ENCODE data around the gene ASCC1. TPM values are rescaled to one million over a fixed set of nuclear protein-coding genes. Genes with fewer than 3 reads are reported as not detected.

ASCC1 gene
- total and polyA plus RNA-seq, 2 experiments from 2014 or later: 25.2 to 30.0 TPM

GRCh38 chr10:72090326-72090725 is 125.8 kb downstream of the ASCC1 start:
- Histone ChIP-seq H3K9ac (no peak overlapping the region), H3K27me3 (replicated peaks; ENCODE audit: insufficient read depth) (peaks cover 47% of the 10 kb centered on the region), H3K4me2 (ENCODE audit: unreplicated experiment) (no peak overlapping the region), H3K9me3 (ENCODE audit: low read depth) (no peaks in the 10 kb centered on the region), H3F3A (ENCODE audit: insufficient read depth) (no peaks in the 10 kb centered on the region), H3K36me3 (ENCODE audit: low read depth) (no peaks in the 10 kb centered on the region), H3K4me1 (ENCODE audit: insufficient read depth) (0 out of 2 replicates have a peak, but pooled peaks cover 5% of the 10 kb centered on the region), H4K20me1 (ENCODE audit: insufficient read depth) (no peaks in the 10 kb centered on the region), H3K79me2 (ENCODE audit: insufficient read depth) (no peaks in the 10 kb centered on the region), H2AFZ (no peak overlapping the region), H3K27ac (no peak overlapping the region), H3K9me2 (ENCODE audit: insufficient read depth) (no peaks in the 10 kb centered on the region), H3K4me3 (no peak overlapping the region)
- in situ Hi-C loops (cut with MboI): no loop called here
- no peak for DNase-seq
- WGBS, 2 experiments (ENCODE audit: low coverage in 1 of 2, low lambda C conversion rate in 2 of 2, missing lambda C conversion rate in 2 of 2): 93 to 97% methylated on average over 3 of the region's 3 CpGs
- TF ChIP-seq EZH2 (IDR thresholded peaks at IDR 0.05; ENCODE audit: insufficient read depth, poor library complexity, severe bottlenecking): no peak
- TF ChIP-seq EZH2phosphoT487 (IDR thresholded peaks at IDR 0.05; ENCODE audit: insufficient read depth, low read depth): no peak

GRCh38 chr10:72089618-72090017 is 126.5 kb downstream of the ASCC1 start:
- Histone ChIP-seq H3K36me3 (ENCODE audit: low read depth) (no peaks in the 10 kb centered on the region), H2AFZ (no peak overlapping the region), H3F3A (ENCODE audit: insufficient read depth) (no peaks in the 10 kb centered on the region), H3K4me1 (ENCODE audit: insufficient read depth) (0 out of 2 replicates have a peak, but pooled peaks cover 5% of the 10 kb centered on the region), H3K27me3 (replicated peaks; ENCODE audit: insufficient read depth) (peaks cover 49% of the 10 kb centered on the region), H3K4me2 (ENCODE audit: unreplicated experiment) (no peak overlapping the region), H3K79me2 (ENCODE audit: insufficient read depth) (no peaks in the 10 kb centered on the region), H3K27ac (no peak overlapping the region), H3K4me3 (no peak overlapping the region), H4K20me1 (ENCODE audit: insufficient read depth) (no peaks in the 10 kb centered on the region), H3K9ac (no peak overlapping the region), H3K9me2 (ENCODE audit: insufficient read depth) (no peaks in the 10 kb centered on the region), H3K9me3 (ENCODE audit: low read depth) (no peaks in the 10 kb centered on the region)
- in situ Hi-C loops (cut with MboI): no loop called here
- 84 to 88% methylated on average over 6 of the region's 6 CpGs for WGBS, 2 experiments (ENCODE audit: low coverage in 1 of 2, low lambda C conversion rate in 2 of 2, missing lambda C conversion rate in 2 of 2)
- DNase-seq: no peak
- TF ChIP-seq EZH2 (IDR thresholded peaks at IDR 0.05; ENCODE audit: insufficient read depth, poor library complexity, severe bottlenecking) (no peak), EZH2phosphoT487 (IDR thresholded peaks at IDR 0.05; ENCODE audit: insufficient read depth, low read depth) (no peak)

- H3K27ac ChIP-seq: no peak overlapping the region
- WGBS, 2 experiments (ENCODE audit: low coverage in 1 of 2, low lambda C conversion rate in 2 of 2, missing lambda C conversion rate in 2 of 2): 48 to 57% methylated on average over 14 of the region's 14 CpGs
These were observed 127.0 kb downstream of the ASCC1 start for GRCh38 chr10:72088889-72089575.

GRCh38 chr10:72087969-72088888 is 127.8 kb downstream of the ASCC1 start, which contains the start of gene SPOCK2:
TSS of gene SPOCK2 (minus strand) at chr10:72088551. CDS start at chr10:72088328, 223 bp downstream.
- DNase-seq: peak; percentile 39
- H3K4me1 ChIP-seq (ENCODE audit: insufficient read depth): 0 out of 2 replicates have a peak, but pooled peaks cover 5% of the 10 kb centered on the region
- H4K20me1 ChIP-seq (ENCODE audit: insufficient read depth): no peaks in the 10 kb centered on the region
- H3K27me3 ChIP-seq (replicated peaks; ENCODE audit: insufficient read depth): peaks cover 51% of the 10 kb centered on the region
- H3K27ac ChIP-seq: no peak within 1 kb of the TSS
- no peak within 1 kb of the TSS for H3K9ac ChIP-seq
- H3K4me3 ChIP-seq: peak within 1 kb of the TSS; percentile 44
- TF ChIP-seq EZH2phosphoT487 (IDR thresholded peaks at IDR 0.05; ENCODE audit: insufficient read depth, low read depth): peak; percentile 71; the same call in 1 of the 2 replicates
- peak; percentile 97 for TF ChIP-seq EZH2 (IDR thresholded peaks at IDR 0.05; ENCODE audit: insufficient read depth, poor library complexity, severe bottlenecking)
- WGBS, 2 experiments (ENCODE audit: low coverage in 1 of 2, low lambda C conversion rate in 2 of 2, missing lambda C conversion rate in 2 of 2): 4 to 6% methylated on average over 54 to 60 of the region's 65 CpGs
- H3K79me2 ChIP-seq (ENCODE audit: insufficient read depth): no peaks in the 10 kb centered on the region
- no peak within 1 kb of the TSS; the same call in 1 of the 2 replicates for H2AFZ ChIP-seq
- H3K4me2 ChIP-seq (ENCODE audit: unreplicated experiment): peak within 1 kb of the TSS; percentile 61
- in situ Hi-C loops (cut with MboI): no loop called here
- no peaks in the 10 kb centered on the region for H3K9me2 ChIP-seq (ENCODE audit: insufficient read depth)
- H3K9me3 ChIP-seq (ENCODE audit: low read depth): no peaks in the 10 kb centered on the region
- H3K36me3 ChIP-seq (ENCODE audit: low read depth): no peaks in the 10 kb centered on the region
- no peaks in the 10 kb centered on the region for H3F3A ChIP-seq (ENCODE audit: insufficient read depth)

More at GRCh38 chr10:72088889-72089575, 127.0 kb downstream of the ASCC1 start:
- Histone ChIP-seq H3K79me2 (ENCODE audit: insufficient read depth) (no peaks in the 10 kb centered on the region), H3K4me3 (no peak overlapping the region), H3K4me1 (ENCODE audit: insufficient read depth) (0 out of 2 replicates have a peak, but pooled peaks cover 5% of the 10 kb centered on the region), H3K9ac (no peak overlapping the region), H3K9me2 (ENCODE audit: insufficient read depth) (no peaks in the 10 kb centered on the region), H3K9me3 (ENCODE audit: low read depth) (no peaks in the 10 kb centered on the region), H3K4me2 (ENCODE audit: unreplicated experiment) (no peak overlapping the region), H3K36me3 (ENCODE audit: low read depth) (no peaks in the 10 kb centered on the region), H4K20me1 (ENCODE audit: insufficient read depth) (no peaks in the 10 kb centered on the region), H3K27me3 (replicated peaks; ENCODE audit: insufficient read depth) (peaks cover 51% of the 10 kb centered on the region), H3F3A (ENCODE audit: insufficient read depth) (no peaks in the 10 kb centered on the region), H2AFZ (no peak overlapping the region)
- TF ChIP-seq EZH2 (IDR thresholded peaks at IDR 0.05; ENCODE audit: insufficient read depth, poor library complexity, severe bottlenecking): no peak
- TF ChIP-seq EZH2phosphoT487 (IDR thresholded peaks at IDR 0.05; ENCODE audit: insufficient read depth, low read depth): no peak
- in situ Hi-C loops (cut with MboI): no loop called here
- peak; percentile 30 for DNase-seq

Measured in GM23248 (cell line).